Measurements from ENCODE around the gene BASP1. TPM values are rescaled to one million over a fixed set of nuclear protein-coding genes. Genes with fewer than 3 reads are reported as not detected.
A peak's percentile ranks its signal among the peaks of the same experiment; 100 is the strongest.

BASP1 gene
- total and polyA plus RNA-seq, 10 of the 15 experiments (the other 5 are each of a cell fraction or from before 2014, with no cell fraction given), result 27.3 to 190 (median 102) TPM

DNA sequence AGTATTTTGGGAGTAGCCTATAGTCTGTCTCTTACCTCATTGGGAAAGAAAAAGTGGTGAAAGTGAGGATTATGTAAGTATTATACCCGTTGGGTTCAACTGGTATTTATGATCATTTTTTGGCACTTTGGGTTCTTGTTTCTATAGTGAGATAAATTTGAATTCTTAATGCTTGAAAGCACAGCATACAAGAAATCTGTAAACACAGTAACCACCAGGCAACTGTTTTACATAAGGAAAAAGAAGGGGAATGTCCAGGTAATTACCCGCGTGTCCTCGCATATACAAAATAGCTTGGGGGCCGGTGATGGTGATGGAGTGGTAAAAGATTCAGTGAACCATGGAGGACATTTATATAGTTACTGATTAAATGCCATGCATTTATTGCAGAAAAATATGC is 60.5 kb downstream of the BASP1 start (continued):
- TF ChIP-seq RB1 (IDR thresholded peaks at IDR 0.05; ENCODE audit: borderline replicate concordance) (no peak), SMAD5 (IDR thresholded peaks at IDR 0.05; ENCODE audit: low read depth) (no peak), RFX5 (IDR thresholded peaks at IDR 0.05; ENCODE audit: low read depth, low read length) (no peak), NR2C1 (IDR thresholded peaks at IDR 0.05) (no peak), IKZF1 (conservative IDR thresholded peaks at IDR 0.05) (peak; percentile 65), JUND (IDR thresholded peaks at IDR 0.05; ENCODE audit: low read depth, low read length) (no peak), POU2F2 (IDR thresholded peaks at IDR 0.05; ENCODE audit: borderline replicate concordance, low read depth, low read length) (peak; percentile 86; the same call in 2 of the 3 replicates), NR2C2 (IDR thresholded peaks at IDR 0.05; ENCODE audit: borderline replicate concordance, control insufficient read depth, insufficient read length, low read depth) (no peak), KAT2A (conservative IDR thresholded peaks at IDR 0.05; ENCODE audit: control insufficient read depth, low read depth, low read length) (no peak), NR2F1 (conservative IDR thresholded peaks at IDR 0.05) (0 out of 2 replicates have a peak, but pooled peaks have one; percentile 18), HDAC2 (IDR thresholded peaks at IDR 0.05) (no peak)
- TF ChIP-seq, protein P1, sequence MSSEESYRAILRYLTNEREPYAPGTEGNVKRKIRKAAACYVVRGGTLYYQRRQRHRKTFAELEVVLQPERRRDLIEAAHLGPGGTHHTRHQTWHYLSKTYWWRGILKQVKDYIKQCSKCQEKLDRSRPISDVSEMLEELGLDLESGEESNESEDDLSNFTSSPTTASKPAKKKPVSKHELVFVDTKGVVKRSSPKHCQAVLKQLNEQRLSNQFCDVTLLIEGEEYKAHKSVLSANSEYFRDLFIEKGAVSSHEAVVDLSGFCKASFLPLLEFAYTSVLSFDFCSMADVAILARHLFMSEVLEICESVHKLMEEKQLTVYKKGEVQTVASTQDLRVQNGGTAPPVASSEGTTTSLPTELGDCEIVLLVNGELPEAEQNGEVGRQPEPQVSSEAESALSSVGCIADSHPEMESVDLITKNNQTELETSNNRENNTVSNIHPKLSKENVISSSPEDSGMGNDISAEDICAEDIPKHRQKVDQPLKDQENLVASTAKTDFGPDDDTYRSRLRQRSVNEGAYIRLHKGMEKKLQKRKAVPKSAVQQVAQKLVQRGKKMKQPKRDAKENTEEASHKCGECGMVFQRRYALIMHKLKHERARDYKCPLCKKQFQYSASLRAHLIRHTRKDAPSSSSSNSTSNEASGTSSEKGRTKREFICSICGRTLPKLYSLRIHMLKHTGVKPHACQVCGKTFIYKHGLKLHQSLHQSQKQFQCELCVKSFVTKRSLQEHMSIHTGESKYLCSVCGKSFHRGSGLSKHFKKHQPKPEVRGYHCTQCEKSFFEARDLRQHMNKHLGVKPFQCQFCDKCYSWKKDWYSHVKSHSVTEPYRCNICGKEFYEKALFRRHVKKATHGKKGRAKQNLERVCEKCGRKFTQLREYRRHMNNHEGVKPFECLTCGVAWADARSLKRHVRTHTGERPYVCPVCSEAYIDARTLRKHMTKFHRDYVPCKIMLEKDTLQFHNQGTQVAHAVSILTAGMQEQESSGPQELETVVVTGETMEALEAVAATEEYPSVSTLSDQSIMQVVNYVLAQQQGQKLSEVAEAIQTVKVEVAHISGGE (CRISPR knock-in tag; IDR thresholded peaks at IDR 0.05), result no peak
- TF ChIP-seq, protein P2, sequence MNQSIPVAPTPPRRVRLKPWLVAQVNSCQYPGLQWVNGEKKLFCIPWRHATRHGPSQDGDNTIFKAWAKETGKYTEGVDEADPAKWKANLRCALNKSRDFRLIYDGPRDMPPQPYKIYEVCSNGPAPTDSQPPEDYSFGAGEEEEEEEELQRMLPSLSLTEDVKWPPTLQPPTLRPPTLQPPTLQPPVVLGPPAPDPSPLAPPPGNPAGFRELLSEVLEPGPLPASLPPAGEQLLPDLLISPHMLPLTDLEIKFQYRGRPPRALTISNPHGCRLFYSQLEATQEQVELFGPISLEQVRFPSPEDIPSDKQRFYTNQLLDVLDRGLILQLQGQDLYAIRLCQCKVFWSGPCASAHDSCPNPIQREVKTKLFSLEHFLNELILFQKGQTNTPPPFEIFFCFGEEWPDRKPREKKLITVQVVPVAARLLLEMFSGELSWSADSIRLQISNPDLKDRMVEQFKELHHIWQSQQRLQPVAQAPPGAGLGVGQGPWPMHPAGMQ (IDR thresholded peaks at IDR 0.05; ENCODE audit: borderline replicate concordance), result no peak
- TF ChIP-seq, protein P3, sequence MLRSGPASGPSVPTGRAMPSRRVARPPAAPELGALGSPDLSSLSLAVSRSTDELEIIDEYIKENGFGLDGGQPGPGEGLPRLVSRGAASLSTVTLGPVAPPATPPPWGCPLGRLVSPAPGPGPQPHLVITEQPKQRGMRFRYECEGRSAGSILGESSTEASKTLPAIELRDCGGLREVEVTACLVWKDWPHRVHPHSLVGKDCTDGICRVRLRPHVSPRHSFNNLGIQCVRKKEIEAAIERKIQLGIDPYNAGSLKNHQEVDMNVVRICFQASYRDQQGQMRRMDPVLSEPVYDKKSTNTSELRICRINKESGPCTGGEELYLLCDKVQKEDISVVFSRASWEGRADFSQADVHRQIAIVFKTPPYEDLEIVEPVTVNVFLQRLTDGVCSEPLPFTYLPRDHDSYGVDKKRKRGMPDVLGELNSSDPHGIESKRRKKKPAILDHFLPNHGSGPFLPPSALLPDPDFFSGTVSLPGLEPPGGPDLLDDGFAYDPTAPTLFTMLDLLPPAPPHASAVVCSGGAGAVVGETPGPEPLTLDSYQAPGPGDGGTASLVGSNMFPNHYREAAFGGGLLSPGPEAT (IDR thresholded peaks at IDR 0.05; ENCODE audit: low read depth), result peak; percentile 89
- TF ChIP-seq, protein P4, sequence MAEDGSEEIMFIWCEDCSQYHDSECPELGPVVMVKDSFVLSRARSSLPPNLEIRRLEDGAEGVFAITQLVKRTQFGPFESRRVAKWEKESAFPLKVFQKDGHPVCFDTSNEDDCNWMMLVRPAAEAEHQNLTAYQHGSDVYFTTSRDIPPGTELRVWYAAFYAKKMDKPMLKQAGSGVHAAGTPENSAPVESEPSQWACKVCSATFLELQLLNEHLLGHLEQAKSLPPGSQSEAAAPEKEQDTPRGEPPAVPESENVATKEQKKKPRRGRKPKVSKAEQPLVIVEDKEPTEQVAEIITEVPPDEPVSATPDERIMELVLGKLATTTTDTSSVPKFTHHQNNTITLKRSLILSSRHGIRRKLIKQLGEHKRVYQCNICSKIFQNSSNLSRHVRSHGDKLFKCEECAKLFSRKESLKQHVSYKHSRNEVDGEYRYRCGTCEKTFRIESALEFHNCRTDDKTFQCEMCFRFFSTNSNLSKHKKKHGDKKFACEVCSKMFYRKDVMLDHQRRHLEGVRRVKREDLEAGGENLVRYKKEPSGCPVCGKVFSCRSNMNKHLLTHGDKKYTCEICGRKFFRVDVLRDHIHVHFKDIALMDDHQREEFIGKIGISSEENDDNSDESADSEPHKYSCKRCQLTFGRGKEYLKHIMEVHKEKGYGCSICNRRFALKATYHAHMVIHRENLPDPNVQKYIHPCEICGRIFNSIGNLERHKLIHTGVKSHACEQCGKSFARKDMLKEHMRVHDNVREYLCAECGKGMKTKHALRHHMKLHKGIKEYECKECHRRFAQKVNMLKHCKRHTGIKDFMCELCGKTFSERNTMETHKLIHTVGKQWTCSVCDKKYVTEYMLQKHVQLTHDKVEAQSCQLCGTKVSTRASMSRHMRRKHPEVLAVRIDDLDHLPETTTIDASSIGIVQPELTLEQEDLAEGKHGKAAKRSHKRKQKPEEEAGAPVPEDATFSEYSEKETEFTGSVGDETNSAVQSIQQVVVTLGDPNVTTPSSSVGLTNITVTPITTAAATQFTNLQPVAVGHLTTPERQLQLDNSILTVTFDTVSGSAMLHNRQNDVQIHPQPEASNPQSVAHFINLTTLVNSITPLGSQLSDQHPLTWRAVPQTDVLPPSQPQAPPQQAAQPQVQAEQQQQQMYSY (CRISPR knock-in tag; IDR thresholded peaks at IDR 0.05), result no peak
- TF ChIP-seq, protein P5, sequence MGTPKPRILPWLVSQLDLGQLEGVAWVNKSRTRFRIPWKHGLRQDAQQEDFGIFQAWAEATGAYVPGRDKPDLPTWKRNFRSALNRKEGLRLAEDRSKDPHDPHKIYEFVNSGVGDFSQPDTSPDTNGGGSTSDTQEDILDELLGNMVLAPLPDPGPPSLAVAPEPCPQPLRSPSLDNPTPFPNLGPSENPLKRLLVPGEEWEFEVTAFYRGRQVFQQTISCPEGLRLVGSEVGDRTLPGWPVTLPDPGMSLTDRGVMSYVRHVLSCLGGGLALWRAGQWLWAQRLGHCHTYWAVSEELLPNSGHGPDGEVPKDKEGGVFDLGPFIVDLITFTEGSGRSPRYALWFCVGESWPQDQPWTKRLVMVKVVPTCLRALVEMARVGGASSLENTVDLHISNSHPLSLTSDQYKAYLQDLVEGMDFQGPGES (IDR thresholded peaks at IDR 0.05), result no peak
